ENCODE results near the gene ITGB2.

DNA sequence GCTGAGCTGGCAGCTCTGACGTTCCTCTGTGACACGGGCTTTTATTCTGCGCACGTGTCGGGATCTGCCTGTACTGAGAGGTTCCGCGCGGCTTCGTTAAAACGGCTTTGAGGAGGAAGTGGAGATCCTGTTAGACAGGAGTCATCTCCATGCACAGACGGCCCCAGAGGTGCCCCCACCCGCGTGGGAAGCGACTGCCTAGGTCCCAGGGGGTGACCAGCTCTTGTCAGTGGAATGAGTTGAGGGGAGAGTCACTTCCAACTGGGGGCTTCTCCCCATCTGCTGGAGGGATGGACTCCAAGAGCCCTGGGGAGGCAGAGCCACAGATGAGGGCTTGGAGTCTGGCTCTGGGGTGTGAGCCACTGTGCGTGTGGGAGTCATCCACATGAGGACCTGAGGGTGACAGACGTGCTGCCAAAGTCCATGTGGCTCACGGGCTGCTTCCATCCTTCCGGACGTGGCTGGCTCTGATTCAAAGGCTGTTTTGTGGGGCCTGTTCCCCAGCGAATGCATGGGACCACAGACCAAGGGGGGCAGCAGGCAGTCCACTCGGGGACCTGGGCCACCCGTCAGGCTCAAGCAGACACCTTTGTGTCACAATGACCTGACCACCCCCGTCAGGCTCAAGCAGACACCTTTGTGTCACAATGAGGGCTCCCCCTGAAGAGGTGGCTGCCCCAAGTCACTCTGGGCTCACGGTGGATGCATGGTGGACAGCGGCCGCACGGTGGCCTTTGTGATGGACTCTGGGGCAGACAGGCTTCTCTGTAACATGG lies 74.0 kb downstream of the ITGB2 start:
- TF ChIP-seq, protein P1, sequence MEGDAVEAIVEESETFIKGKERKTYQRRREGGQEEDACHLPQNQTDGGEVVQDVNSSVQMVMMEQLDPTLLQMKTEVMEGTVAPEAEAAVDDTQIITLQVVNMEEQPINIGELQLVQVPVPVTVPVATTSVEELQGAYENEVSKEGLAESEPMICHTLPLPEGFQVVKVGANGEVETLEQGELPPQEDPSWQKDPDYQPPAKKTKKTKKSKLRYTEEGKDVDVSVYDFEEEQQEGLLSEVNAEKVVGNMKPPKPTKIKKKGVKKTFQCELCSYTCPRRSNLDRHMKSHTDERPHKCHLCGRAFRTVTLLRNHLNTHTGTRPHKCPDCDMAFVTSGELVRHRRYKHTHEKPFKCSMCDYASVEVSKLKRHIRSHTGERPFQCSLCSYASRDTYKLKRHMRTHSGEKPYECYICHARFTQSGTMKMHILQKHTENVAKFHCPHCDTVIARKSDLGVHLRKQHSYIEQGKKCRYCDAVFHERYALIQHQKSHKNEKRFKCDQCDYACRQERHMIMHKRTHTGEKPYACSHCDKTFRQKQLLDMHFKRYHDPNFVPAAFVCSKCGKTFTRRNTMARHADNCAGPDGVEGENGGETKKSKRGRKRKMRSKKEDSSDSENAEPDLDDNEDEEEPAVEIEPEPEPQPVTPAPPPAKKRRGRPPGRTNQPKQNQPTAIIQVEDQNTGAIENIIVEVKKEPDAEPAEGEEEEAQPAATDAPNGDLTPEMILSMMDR (IDR thresholded peaks at IDR 0.05) = no peak
- TF ChIP-seq POLR2A (IDR thresholded peaks at IDR 0.05) = no peak
